Colonic mucosa (tissue), 4 donors: Measurements from ENCODE around the gene CYB5D1. TPM values are rescaled to one million over a fixed set of nuclear protein-coding genes. Genes with fewer than 3 reads are reported as not detected.

Experiments
- DNase-seq: peaks from one replicate; pipeline ENCODE4 v3.0.0-alpha.2; 2020
- H3K27ac ChIP-seq: fragments of 200-600 bp; one replicate; pipeline ENCODE4 v1.8.0; 2021
- H3K27me3 ChIP-seq: fragments of 200-600 bp; one replicate; pipeline ENCODE4 v1.8.0; 2021
- H3K36me3 ChIP-seq: fragments of 200-600 bp; one replicate; pipeline ENCODE4 v1.8.0; 2021
- H3K4me1 ChIP-seq: fragments of 200-600 bp; one replicate; pipeline ENCODE4 v1.8.0; 2021; ENCODE audit warnings: mild to moderate bottlenecking
- H3K4me3 ChIP-seq: fragments of 200-600 bp; one replicate; pipeline ENCODE4 v1.8.0; 2021
- H3K9ac ChIP-seq, 2 donors: one replicate each; pipeline ENCODE4 v1.7.0; 2013; ENCODE audit warnings: control low read depth in 2 of 2, low read depth in 2 of 2, low read length in 2 of 2
- H3K9me3 ChIP-seq: fragments of 200-600 bp; one replicate; pipeline ENCODE4 v1.8.0; 2021
- CTCF ChIP-seq: fragments of 200-600 bp; IDR thresholded peaks from one replicate; pipeline ENCODE4 v1.8.0; 2022; ENCODE audit warnings: antibody characterized with exemption, mild to moderate bottlenecking
- intact Hi-C: fragments of 100-400 bp; cut with DNase I; formaldehyde crosslinking; loops from one replicate; pipeline ENCODE4 v1.14.1; 2022
- total RNA-seq, 2 donors: library from RNA; stranded (reverse); fragmentation: NEBNext Ultra II Directional in 1 of 2; extraction: Animal tissue kit (Norgen Biotek cat#: 25700) in 1 of 2; gene quantifications; one replicate each; pipeline ENCODE4 v1.2.1, GENCODE V29; 2021
- donor health status: healthy.
- donor health status: DM: no; HTN: no; CAD: no.
- donor health status: DM: no; HTN: no; CAD: no.

CYB5D1 gene
- total RNA-seq, 2 donors from 2014 or later = 9.4 to 18.2 TPM

GRCh38 chr17:7816926-7817642 lies 40.7 kb upstream of the CYB5D1 start:
- no peaks in the 10 kb centered on the region for H3K4me1 ChIP-seq
- no peak overlapping the region for H3K27ac ChIP-seq
- DNase-seq = no peak
- no peak overlapping the region for H3K4me3 ChIP-seq
- H3K9ac ChIP-seq = no peak overlapping the region
- intact Hi-C loops = no loop called here
- H3K27me3 ChIP-seq = no peaks in the 10 kb centered on the region
- H3K36me3 ChIP-seq = no peaks in the 10 kb centered on the region
- TF ChIP-seq CTCF = no peak
- no peaks in the 10 kb centered on the region for H3K9me3 ChIP-seq

- intact Hi-C loops = no loop called here
- Histone ChIP-seq H3K27ac (no peak overlapping the region), H3K9me3 (no peaks in the 10 kb centered on the region), H3K4me3 (no peak overlapping the region), H3K9ac (no peak overlapping the region), H3K27me3 (no peaks in the 10 kb centered on the region), H3K36me3 (no peaks in the 10 kb centered on the region), H3K4me1 (no peaks in the 10 kb centered on the region)
- TF ChIP-seq CTCF = no peak
- DNase-seq = no peak
Measured at GRCh38 chr17:7817643-7817964, 40.2 kb upstream of the CYB5D1 start.

GRCh38 chr17:7818026-7818425 lies 39.8 kb upstream of the CYB5D1 start:
- no peaks in the 10 kb centered on the region for H3K9me3 ChIP-seq
- no peaks in the 10 kb centered on the region for H3K27me3 ChIP-seq
- no peak overlapping the region for H3K9ac ChIP-seq
- no peaks in the 10 kb centered on the region for H3K36me3 ChIP-seq
- no peak for TF ChIP-seq CTCF
- no peak overlapping the region for H3K27ac ChIP-seq
- DNase-seq = no peak
- H3K4me1 ChIP-seq = no peaks in the 10 kb centered on the region
- no peak overlapping the region for H3K4me3 ChIP-seq
- intact Hi-C loops = no loop called here

- intact Hi-C loops = no loop called here
- no peak for DNase-seq
- Histone ChIP-seq H3K4me1 (no peaks in the 10 kb centered on the region), H3K9me3 (no peaks in the 10 kb centered on the region), H3K27ac (no peak overlapping the region), H3K9ac (no peak overlapping the region), H3K27me3 (no peaks in the 10 kb centered on the region), H3K4me3 (no peak overlapping the region), H3K36me3 (no peaks in the 10 kb centered on the region)
- no peak for TF ChIP-seq CTCF
Measured at GRCh38 chr17:7818746-7819645, 38.8 kb upstream of the CYB5D1 start.

- no peak for TF ChIP-seq CTCF
- Histone ChIP-seq H3K27ac (no peak overlapping the region), H3K9ac (no peak overlapping the region), H3K9me3 (no peaks in the 10 kb centered on the region), H3K4me3 (no peak overlapping the region), H3K27me3 (no peaks in the 10 kb centered on the region), H3K4me1 (no peaks in the 10 kb centered on the region), H3K36me3 (no peaks in the 10 kb centered on the region)
- DNase-seq = no peak
- intact Hi-C loops = no loop called here
Measured at GRCh38 chr17:7820231-7820630, 37.6 kb upstream of the CYB5D1 start.
